Activated naive CD4-positive, alpha-beta T cell treated with anti-CD3 and anti-CD28 coated beads, Interleukin-2, amount 10 ng/mL, durations not matched to agents 7 days and 5 days (primary cell): ENCODE data around the gene B3GALNT1.

Experiments used
- CTCF ChIA-PET: fragments of 350-600 bp; sonication (Branson Sonifier 250); formaldehyde crosslinking; loops from one replicate; lab custom pipeline; 2021; ENCODE audit warnings: antibody characterized with exemption; lab: Charles Lee
- DNase-seq: peaks from one replicate; pipeline ENCODE4 v3.0.0-alpha.2; 2020
- H3K27ac Mint-ChIP-seq: one replicate; pipeline ENCODE4 v1.8.0; 2021; ENCODE audit warnings: mild to moderate bottlenecking, moderate library complexity, mixed read lengths
- H3K27me3 Mint-ChIP-seq: one replicate; pipeline ENCODE4 v1.8.0; 2021; ENCODE audit warnings: mild to moderate bottlenecking, mixed read lengths
- H3K36me3 Mint-ChIP-seq: one replicate; pipeline ENCODE4 v1.8.0; 2021; ENCODE audit warnings: mixed read lengths
- H3K4me1 Mint-ChIP-seq: one replicate; pipeline ENCODE4 v1.8.0; 2021; ENCODE audit warnings: mixed read lengths
- H3K4me3 Mint-ChIP-seq: one replicate; pipeline ENCODE4 v1.8.0; 2021; ENCODE audit warnings: mild to moderate bottlenecking, moderate library complexity, mixed read lengths
- H3K9me3 Mint-ChIP-seq: one replicate; pipeline ENCODE4 v1.8.0; 2021; ENCODE audit warnings: mixed read lengths

The B3GALNT1 gene

GRCh38 chr3:161104561-161105551 is at the start of gene B3GALNT1:
Gene B3GALNT1 (minus strand): TSS chr3:161105349. CDS start chr3:161086754, 18,595 bp downstream.
- no peak within 1 kb of the TSS for H3K27ac Mint-ChIP-seq

GRCh38 chr3:161153480-161153879 is 48.3 kb upstream of the B3GALNT1 start:
- CTCF ChIA-PET, result no interaction called here
- no peak overlapping the region for H3K4me3 Mint-ChIP-seq

More at GRCh38 chr3:161104561-161105551, at the start of gene B3GALNT1:
- H3K36me3 Mint-ChIP-seq, result peaks cover 3% of the 10 kb centered on the region
- peak; percentile 60 for DNase-seq
- peak within 1 kb of the TSS; percentile 67 for H3K4me3 Mint-ChIP-seq
- peaks cover 17% of the 10 kb centered on the region for H3K4me1 Mint-ChIP-seq
- H3K27me3 Mint-ChIP-seq, result peaks cover 48% of the 10 kb centered on the region
- CTCF ChIA-PET, result interaction anchor here (0.8 kb wide), 1 partner anchor 8 kb away, joined by 3 read pairs; no protein-coding TSS in a partner anchor
- no peaks in the 10 kb centered on the region for H3K9me3 Mint-ChIP-seq

GRCh38 chr3:161150001-161150525 is 44.9 kb upstream of the B3GALNT1 start:
- Mint-ChIP-seq H3K4me3 (no peak overlapping the region), H3K27me3 (no peaks in the 10 kb centered on the region), H3K9me3 (no peaks in the 10 kb centered on the region), H3K27ac (no peak overlapping the region), H3K36me3 (no peaks in the 10 kb centered on the region), H3K4me1 (no peaks in the 10 kb centered on the region)
- no peak for DNase-seq
- CTCF ChIA-PET, result no interaction called here

More at GRCh38 chr3:161153480-161153879, 48.3 kb upstream of the B3GALNT1 start:
- Mint-ChIP-seq H3K27ac (no peak overlapping the region), H3K9me3 (no peaks in the 10 kb centered on the region), H3K4me1 (no peaks in the 10 kb centered on the region), H3K36me3 (no peaks in the 10 kb centered on the region), H3K27me3 (no peaks in the 10 kb centered on the region)
- DNase-seq, result no peak

- no peak overlapping the region for H3K27ac Mint-ChIP-seq
- DNase-seq, result no peak
- H3K4me1 Mint-ChIP-seq, result no peaks in the 10 kb centered on the region
- no peaks in the 10 kb centered on the region for H3K27me3 Mint-ChIP-seq
- no peaks in the 10 kb centered on the region for H3K9me3 Mint-ChIP-seq
- CTCF ChIA-PET, result no interaction called here
- no peak overlapping the region for H3K4me3 Mint-ChIP-seq
- H3K36me3 Mint-ChIP-seq, result no peaks in the 10 kb centered on the region
Measured at GRCh38 chr3:161149529-161149928, 44.4 kb upstream of the B3GALNT1 start.

- CTCF ChIA-PET, result no interaction called here
Measured at GRCh38 chr3:161148832-161149475, 43.8 kb upstream of the B3GALNT1 start.

GRCh38 chr3:161142486-161142885 is 37.3 kb upstream of the B3GALNT1 start:
- H3K36me3 Mint-ChIP-seq, result no peaks in the 10 kb centered on the region
- no peak for DNase-seq
- no peak overlapping the region for H3K27ac Mint-ChIP-seq
- H3K9me3 Mint-ChIP-seq, result no peaks in the 10 kb centered on the region
- H3K4me1 Mint-ChIP-seq, result no peaks in the 10 kb centered on the region
- CTCF ChIA-PET, result interaction anchor here (0.6 kb wide), 1 partner anchor 129 kb away, joined by 5 read pairs; no protein-coding TSS in a partner anchor
- no peaks in the 10 kb centered on the region for H3K27me3 Mint-ChIP-seq
- H3K4me3 Mint-ChIP-seq, result no peak overlapping the region

More at GRCh38 chr3:161148832-161149475, 43.8 kb upstream of the B3GALNT1 start:
- Mint-ChIP-seq H3K9me3 (no peaks in the 10 kb centered on the region), H3K36me3 (no peaks in the 10 kb centered on the region), H3K4me3 (no peak overlapping the region), H3K4me1 (no peaks in the 10 kb centered on the region), H3K27ac (no peak overlapping the region), H3K27me3 (no peaks in the 10 kb centered on the region)
- no peak for DNase-seq

- Mint-ChIP-seq H3K9me3 (no peaks in the 10 kb centered on the region), H3K4me3 (no peak overlapping the region), H3K4me1 (no peaks in the 10 kb centered on the region), H3K27me3 (no peaks in the 10 kb centered on the region), H3K36me3 (no peaks in the 10 kb centered on the region), H3K27ac (no peak overlapping the region)
- DNase-seq, result no peak
- CTCF ChIA-PET, result no interaction called here
Measured at GRCh38 chr3:161139686-161140085, 34.5 kb upstream of the B3GALNT1 start.

GRCh38 chr3:161137260-161137659 is 32.1 kb upstream of the B3GALNT1 start:
- no peaks in the 10 kb centered on the region for H3K9me3 Mint-ChIP-seq
- H3K36me3 Mint-ChIP-seq, result no peaks in the 10 kb centered on the region
- CTCF ChIA-PET, result no interaction called here
- no peak overlapping the region for H3K4me3 Mint-ChIP-seq
- no peaks in the 10 kb centered on the region for H3K4me1 Mint-ChIP-seq
- no peaks in the 10 kb centered on the region for H3K27me3 Mint-ChIP-seq
- no peak overlapping the region for H3K27ac Mint-ChIP-seq
- no peak for DNase-seq

- H3K4me3 Mint-ChIP-seq, result no peak overlapping the region
- H3K4me1 Mint-ChIP-seq, result no peaks in the 10 kb centered on the region
- H3K27me3 Mint-ChIP-seq, result peaks cover 3% of the 10 kb centered on the region
- H3K36me3 Mint-ChIP-seq, result no peaks in the 10 kb centered on the region
- H3K27ac Mint-ChIP-seq, result no peak overlapping the region
- DNase-seq, result no peak
- H3K9me3 Mint-ChIP-seq, result no peaks in the 10 kb centered on the region
- CTCF ChIA-PET, result no interaction called here
Measured at GRCh38 chr3:161132391-161132790, 27.2 kb upstream of the B3GALNT1 start.

- Mint-ChIP-seq H3K4me3 (no peak overlapping the region), H3K27me3 (peaks cover 7% of the 10 kb centered on the region), H3K9me3 (peaks cover 9% of the 10 kb centered on the region), H3K36me3 (no peaks in the 10 kb centered on the region), H3K4me1 (no peaks in the 10 kb centered on the region), H3K27ac (no peak overlapping the region)
- CTCF ChIA-PET, result no interaction called here
- DNase-seq, result no peak
Measured at GRCh38 chr3:161126495-161126894, 21.3 kb upstream of the B3GALNT1 start.

- H3K4me3 Mint-ChIP-seq, result no peak overlapping the region
Measured at GRCh38 chr3:161117646-161118045, 12.5 kb upstream of the B3GALNT1 start.

GRCh38 chr3:161108840-161109239 is 3.7 kb upstream of the B3GALNT1 start:
- Mint-ChIP-seq H3K4me1 (peaks cover 17% of the 10 kb centered on the region), H3K27me3 (peaks cover 38% of the 10 kb centered on the region), H3K36me3 (no peaks in the 10 kb centered on the region), H3K27ac (no peak overlapping the region), H3K4me3 (no peak overlapping the region), H3K9me3 (no peaks in the 10 kb centered on the region)
- CTCF ChIA-PET, result no interaction called here
- DNase-seq, result no peak

More at GRCh38 chr3:161117646-161118045, 12.5 kb upstream of the B3GALNT1 start:
- Mint-ChIP-seq H3K9me3 (peaks cover 20% of the 10 kb centered on the region), H3K36me3 (no peaks in the 10 kb centered on the region), H3K4me1 (no peaks in the 10 kb centered on the region), H3K27me3 (peaks cover 11% of the 10 kb centered on the region), H3K27ac (no peak overlapping the region)
- no peak for DNase-seq
- CTCF ChIA-PET, result no interaction called here

- CTCF ChIA-PET, result interaction anchor here (0.7 to 1.2 kb wide), 2 partner anchors 10 to 173 kb away, joined by 4 read pairs; no protein-coding TSS in a partner anchor
- H3K9me3 Mint-ChIP-seq, result no peaks in the 10 kb centered on the region
- H3K27me3 Mint-ChIP-seq, result peaks cover 49% of the 10 kb centered on the region
- H3K27ac Mint-ChIP-seq, result no peak overlapping the region
- no peak overlapping the region for H3K4me3 Mint-ChIP-seq
- H3K4me1 Mint-ChIP-seq, result peaks cover 17% of the 10 kb centered on the region
- H3K36me3 Mint-ChIP-seq, result peaks cover 3% of the 10 kb centered on the region
- no peak for DNase-seq
Measured at GRCh38 chr3:161107311-161107710, 2.2 kb upstream of the B3GALNT1 start.

- Mint-ChIP-seq H3K27me3 (peaks cover 44% of the 10 kb centered on the region), H3K4me1 (peaks cover 17% of the 10 kb centered on the region), H3K36me3 (peaks cover 3% of the 10 kb centered on the region), H3K27ac (no peak overlapping the region), H3K9me3 (no peaks in the 10 kb centered on the region), H3K4me3 (peak overlapping the region; percentile 63)
- CTCF ChIA-PET, result no interaction called here
- no peak for DNase-seq
Measured at GRCh38 chr3:161103776-161104385, 1.3 kb downstream of the B3GALNT1 start.
